ENCODE measurements around the gene POPDC3.

POPDC3 gene

GRCh38 chr6:105199711-105200110 lies 19.9 kb upstream of the POPDC3 start:
- TF ChIP-seq CTCF (conservative IDR thresholded peaks at IDR 0.05; ENCODE audit: low read depth): no peak
- DNase-seq (ENCODE audit: low spot score): no peak
- ChIA-PET POLR2A (ENCODE audit: low non-redundant PET) (no interaction called here), CTCF (interaction anchor here (1.0 kb wide), 1 partner anchor 224 kb away, joined by 3 read pairs; no protein-coding TSS in a partner anchor)
- H3K27ac ChIP-seq: no peak overlapping the region

DNA sequence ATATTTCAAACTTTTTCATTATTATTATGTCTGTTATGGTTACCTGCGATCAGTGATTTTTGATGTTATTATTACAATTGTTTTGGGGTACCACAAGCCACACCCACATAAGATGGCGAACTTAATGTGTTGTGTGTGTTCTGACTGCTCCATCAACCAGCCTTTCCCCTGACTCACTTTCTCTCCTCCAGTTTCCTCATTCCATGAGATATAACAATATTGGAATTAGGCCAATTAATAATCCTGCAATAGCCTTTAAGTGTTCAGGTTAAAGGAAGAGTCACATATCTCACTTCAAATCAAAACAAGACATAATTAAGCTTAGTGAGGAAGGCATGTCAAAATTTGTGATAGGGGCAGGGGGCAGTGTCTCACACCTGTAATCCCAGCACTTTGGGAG lies 16.3 kb upstream of the POPDC3 start:
- POLR2A ChIA-PET (ENCODE audit: low non-redundant PET): no interaction called here
- CTCF ChIA-PET: no interaction called here
- H3K27ac ChIP-seq: no peak overlapping the region
- DNase-seq (ENCODE audit: low spot score): peak; percentile 20
- no peak for TF ChIP-seq CTCF (conservative IDR thresholded peaks at IDR 0.05; ENCODE audit: low read depth)

- no peak overlapping the region for H3K27ac ChIP-seq
- DNase-seq (ENCODE audit: low spot score): no peak
- CTCF ChIA-PET: interaction anchor here (0.6 kb wide), 1 partner anchor 109 kb away, joined by 3 read pairs; no protein-coding TSS in a partner anchor
- POLR2A ChIA-PET (ENCODE audit: low non-redundant PET): no interaction called here
- TF ChIP-seq CTCF (conservative IDR thresholded peaks at IDR 0.05; ENCODE audit: low read depth): no peak
Observed at GRCh38 chr6:105194591-105194990, 14.8 kb upstream of the POPDC3 start.

GRCh38 chr6:105194106-105194505 lies 14.3 kb upstream of the POPDC3 start:
- ChIA-PET POLR2A (ENCODE audit: low non-redundant PET) (no interaction called here), CTCF (no interaction called here)
- no peak overlapping the region for H3K27ac ChIP-seq
- DNase-seq (ENCODE audit: low spot score): no peak
- no peak for TF ChIP-seq CTCF (conservative IDR thresholded peaks at IDR 0.05; ENCODE audit: low read depth)

DNA sequence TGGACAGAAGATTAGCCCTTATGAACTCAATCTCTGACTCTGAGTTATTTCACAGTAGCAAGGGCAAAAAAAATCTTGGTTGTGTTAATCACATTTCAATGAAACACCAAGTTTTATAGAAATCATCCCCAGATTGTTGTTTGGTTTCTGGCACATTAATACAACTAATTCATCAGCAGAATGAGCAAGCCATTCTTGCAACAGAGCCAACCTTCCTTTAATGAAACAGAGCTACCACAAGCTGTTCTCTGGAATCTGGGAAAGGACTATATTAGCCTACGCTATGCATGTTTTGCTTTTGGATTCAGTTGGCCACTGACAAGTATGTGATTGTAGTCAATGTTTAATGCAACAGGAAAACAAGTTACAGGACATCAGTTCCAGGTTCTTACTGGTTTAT lies 13.8 kb upstream of the POPDC3 start:
- TF ChIP-seq CTCF (conservative IDR thresholded peaks at IDR 0.05; ENCODE audit: low read depth): no peak
- DNase-seq (ENCODE audit: low spot score): no peak
- H3K27ac ChIP-seq: no peak overlapping the region
- CTCF ChIA-PET: no interaction called here
- POLR2A ChIA-PET (ENCODE audit: low non-redundant PET): no interaction called here

- no peak overlapping the region for H3K27ac ChIP-seq
- DNase-seq (ENCODE audit: low spot score): peak; percentile 18
- no peak for TF ChIP-seq CTCF (conservative IDR thresholded peaks at IDR 0.05; ENCODE audit: low read depth)
- ChIA-PET POLR2A (ENCODE audit: low non-redundant PET) (no interaction called here), CTCF (no interaction called here)
Observed at GRCh38 chr6:105192707-105193465, 13.1 kb upstream of the POPDC3 start.
